Measurements from ENCODE around the gene IGF2BP2.
"Not testable (repeated sequence)": the region's sequence is repeated elsewhere in the genome, so short reads cannot be mapped to it uniquely, and the experiment has no call there.

The IGF2BP2 gene

DNA sequence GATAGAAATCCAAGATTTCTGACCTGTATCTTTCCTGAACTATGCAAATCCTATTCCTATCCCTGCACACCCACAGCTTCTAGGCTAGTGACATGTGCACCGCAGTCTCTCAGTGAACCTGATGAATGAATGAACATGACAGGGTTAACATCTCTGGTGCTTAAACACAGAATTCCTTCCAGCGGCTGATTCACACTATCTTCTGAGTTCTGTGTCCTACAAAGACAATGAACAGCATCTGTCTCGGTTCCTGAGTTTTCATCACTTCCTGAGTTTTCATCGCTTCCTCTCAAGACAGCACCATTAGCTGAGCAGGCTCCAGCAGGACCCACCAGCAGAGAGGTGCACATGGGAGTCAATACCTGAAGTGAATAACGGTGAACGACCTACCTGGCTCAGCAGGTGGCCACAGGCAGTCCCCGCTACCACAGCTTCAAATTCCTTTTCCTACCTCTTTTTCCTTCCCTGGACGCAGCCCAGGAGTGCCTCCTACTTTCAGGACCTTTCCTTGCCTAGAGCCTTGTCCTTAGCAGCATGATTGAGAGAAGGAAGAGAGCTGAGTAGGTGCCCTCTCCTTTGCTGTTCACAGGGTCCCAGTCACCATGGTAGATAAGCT, 113.5 kb downstream of the IGF2BP2 start:
- DNase-seq (ENCODE audit: low read depth in 2 of 2): no peak

DNA sequence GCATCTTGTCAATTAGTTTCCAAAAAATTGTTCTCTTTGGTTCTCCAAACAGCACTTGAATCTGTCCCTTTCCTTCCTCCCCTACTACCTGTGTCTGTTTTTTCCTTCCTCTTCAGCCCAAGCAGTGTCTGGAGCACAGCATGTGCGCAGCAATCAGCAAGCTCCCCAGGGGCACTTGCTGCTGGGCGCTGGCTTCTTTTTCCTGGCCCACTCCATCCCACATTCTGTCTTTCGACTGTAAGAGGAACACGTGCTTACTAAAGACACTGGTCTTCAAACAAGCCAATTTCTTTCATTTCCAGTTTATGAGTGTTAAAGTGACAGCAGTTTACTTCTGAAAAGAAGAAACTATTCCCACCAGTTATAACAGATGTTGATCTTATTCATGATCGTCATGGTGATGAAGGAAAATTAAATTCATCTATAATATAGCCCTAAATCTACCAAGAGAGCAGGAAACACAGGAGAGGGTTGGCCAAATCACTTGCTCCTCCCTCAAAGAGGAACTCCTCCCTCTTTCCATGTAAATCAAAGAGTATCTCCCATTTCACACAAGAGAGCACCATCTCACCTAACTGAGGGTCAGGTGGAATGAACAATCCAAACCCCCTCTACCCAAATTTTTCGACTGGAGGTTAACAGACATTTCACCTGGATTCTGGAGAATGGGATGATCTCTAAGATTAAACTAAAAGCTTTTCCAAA, 115.4 kb downstream of the IGF2BP2 start:
- no peak for DNase-seq (ENCODE audit: low read depth in 2 of 2)

DNA sequence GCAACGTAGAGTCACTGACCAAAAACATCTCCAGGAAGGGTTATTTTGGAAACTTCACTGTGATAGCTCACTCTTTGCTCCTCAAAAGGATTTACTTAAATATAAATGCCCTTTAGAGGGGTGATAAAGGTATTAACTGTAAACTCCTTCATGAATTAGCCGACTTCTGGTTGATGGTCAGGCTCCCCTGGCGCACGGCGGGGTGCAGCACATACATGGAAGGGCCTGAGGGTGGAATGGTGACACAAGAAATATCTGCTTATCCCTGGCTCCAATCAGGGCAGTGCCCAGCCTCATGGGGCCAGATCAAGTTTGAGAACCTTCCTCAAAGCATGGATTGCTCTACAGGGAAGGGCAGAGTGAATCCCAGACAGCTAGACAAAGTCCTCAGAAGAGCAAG, 116.5 kb downstream of the IGF2BP2 start:
- no peak for DNase-seq (ENCODE audit: low read depth in 2 of 2)

DNA sequence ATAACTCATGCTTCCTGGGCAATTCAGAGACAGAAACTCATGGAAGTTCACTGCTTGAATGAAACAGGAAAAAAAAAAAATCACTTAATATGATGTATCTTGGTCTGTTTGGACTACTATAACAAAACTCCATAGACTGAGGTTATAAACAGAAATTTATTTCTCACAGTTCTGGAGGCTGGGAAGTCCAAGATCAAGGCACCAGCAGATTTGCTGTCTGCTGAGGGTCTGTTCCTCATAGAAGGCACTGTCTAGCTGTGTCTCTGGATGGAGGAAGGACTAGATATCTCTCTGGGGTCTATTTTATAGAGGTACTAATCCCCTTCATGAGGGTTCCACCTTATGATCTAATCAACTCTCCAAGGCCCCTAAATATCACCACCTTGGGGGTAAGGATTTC, 119.3 kb downstream of the IGF2BP2 start:
- DNase-seq (ENCODE audit: low read depth in 2 of 2): no peak

DNA sequence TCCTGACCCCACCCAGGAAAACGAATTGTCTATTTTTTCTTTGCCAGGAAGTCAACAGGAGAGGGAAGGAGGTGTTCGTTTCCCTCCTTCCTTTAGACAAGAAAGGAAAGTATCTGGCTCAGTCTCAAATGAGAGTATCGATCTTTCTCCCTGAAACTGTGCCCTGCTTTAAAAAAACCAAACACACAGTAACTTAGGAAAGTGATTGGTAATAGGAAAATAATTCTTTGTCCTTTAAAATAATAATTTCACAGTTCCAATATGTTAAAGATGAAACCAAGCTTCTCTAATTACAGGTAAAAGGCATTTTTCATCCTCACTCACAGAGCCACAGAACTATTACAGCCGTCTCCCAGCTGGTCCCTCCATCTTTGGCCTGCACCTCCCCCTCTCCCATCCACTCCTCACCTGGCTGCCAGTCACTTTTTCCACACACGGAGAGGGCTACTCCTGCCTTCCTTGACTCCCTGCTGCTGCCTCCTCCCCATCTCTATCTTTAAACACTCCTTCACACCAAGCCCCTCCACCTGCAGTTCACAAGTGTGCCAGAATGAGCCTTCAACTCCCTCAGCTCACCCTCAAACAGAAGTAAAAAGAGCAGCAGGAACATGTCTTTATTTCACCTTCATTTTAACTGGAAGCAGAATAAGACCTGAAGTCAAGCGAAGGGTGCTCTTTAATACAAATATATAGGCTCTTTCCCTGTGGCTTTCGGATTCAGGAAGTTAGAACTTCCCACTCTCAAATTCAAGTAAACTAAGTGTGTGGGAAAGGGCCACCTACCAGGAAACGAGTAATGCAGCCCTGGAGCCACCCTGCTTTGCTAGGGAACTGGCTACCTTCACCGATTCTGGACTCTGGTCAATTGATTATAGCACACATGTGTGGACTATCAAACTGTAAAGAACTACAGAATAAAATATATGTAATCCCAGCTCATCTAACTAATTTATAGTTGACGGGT, 122.3 kb downstream of the IGF2BP2 start:
- no peak for DNase-seq (ENCODE audit: low read depth in 2 of 2)

DNA sequence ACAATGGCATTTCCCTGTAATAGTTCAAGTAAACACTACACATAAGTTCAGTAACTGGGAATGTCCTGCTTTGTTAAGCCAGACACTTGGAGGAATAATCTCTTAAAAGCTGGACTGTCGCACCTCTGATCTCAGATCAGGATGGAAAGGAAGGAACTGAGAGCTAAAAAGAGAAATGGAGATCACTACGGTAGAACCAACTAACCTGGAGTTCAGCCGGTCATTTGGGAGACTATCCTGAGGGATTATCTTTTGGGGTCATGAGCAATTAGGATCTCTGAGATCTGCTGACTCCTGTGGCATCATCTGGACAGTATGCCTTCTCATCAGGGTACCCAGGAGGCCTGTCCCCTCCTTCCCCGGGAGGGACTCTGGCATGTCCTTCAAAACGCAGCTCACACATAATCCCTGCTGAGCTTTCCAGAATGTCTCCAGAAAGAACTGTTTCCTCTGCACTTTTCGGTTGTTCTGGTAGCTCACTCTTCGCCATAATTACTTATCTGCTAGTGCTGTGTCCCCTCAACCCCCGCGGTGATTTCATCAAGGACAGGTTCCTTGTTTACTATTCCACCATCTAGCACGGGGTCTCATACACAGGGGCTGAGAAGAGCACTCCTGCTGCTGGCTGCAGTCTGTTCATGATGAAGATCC, 123.1 kb downstream of the IGF2BP2 start:
- DNase-seq (ENCODE audit: low read depth in 2 of 2): no peak

DNA sequence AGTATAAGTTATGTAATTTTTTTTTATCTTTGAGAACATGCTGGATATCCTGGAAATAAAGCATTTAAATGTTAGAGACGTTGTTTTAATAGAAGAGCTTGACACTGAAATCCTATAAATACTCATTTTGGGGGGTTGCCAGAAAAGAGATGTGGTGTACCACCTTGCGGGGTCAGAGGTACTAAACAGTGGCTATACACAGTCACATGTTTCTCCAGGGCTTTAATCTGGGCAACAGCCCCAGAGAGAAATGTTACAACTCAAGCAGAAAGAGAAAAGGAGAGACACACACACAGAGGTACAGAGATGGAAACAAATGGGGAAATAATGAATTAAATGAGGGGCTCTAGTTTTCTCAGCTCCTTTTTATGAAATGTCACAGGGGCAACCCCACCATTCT, 124.9 kb downstream of the IGF2BP2 start:
- DNase-seq (ENCODE audit: low read depth in 2 of 2): no peak

DNA sequence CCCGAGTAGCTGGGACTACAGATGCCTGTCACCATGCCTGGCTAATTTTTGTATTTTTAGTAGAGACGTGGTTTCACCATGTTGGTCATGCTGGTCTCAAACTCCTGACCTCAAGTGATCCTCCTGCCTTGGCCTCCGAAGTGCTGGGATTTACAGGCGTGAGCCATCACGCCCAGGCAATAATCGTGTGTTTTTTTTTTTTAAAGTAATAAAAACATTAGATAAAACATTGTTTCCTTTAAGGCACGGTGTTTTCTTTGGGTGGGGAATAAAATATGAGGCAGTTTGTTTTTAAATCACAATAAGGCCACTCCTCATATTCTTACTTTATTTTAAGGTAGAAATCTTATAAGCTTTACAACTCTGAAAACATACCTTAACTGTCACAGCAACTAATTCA, 127.6 kb downstream of the IGF2BP2 start:
- DNase-seq (ENCODE audit: low read depth in 2 of 2): not testable (repeated sequence)

DNA sequence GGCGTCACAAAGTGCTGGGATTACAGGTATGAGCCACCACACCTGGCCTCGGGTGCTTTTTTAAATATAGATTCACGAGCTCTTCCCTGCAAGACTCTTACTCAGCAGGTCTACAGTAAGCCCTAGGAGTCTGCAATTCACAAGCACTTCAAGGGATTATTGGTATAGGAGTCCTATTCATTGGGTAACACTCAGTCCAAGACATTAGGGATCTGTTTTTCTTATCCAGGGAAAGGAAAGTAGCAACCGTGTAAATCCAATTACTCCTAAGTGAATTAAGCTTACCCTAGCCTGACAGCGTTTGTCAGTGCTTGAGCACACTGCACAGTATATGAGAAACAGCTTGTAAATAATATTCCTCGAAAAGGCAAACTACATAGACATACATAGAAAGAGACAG, 128.8 kb downstream of the IGF2BP2 start:
- DNase-seq (ENCODE audit: low read depth in 2 of 2): no peak

DNA sequence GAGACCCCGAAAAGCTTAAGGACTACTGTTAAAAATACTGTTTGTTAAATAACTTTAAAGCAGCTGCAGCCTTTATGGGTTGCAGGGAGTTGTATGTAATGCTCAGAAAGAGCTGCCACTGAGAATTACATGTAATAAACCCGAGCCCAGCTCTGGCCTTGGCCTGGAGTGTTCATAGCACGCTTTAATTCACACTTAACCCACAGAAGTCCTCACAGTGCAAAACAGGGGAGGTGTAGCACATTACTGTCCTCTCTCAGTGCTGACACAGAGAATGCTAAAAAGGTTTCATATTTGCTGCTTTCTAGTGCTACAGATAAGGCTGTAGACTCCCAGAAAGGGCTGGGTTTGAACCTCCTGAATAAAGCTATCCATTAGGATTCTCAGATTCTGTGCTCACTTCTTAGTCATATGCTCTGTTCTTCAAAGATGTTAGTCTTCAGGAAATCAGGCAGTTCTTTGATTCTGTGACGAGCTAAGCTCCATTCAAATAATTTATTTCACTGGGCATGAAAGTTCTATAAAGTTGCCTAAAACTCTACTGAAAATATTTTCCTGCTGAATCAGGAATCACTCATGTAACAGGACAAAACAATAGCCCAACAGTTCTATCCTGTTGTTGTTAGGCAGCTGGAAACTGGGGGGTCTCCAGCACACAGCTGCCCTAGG, 130.7 kb downstream of the IGF2BP2 start:
- no peak for DNase-seq (ENCODE audit: low read depth in 2 of 2)

DNA sequence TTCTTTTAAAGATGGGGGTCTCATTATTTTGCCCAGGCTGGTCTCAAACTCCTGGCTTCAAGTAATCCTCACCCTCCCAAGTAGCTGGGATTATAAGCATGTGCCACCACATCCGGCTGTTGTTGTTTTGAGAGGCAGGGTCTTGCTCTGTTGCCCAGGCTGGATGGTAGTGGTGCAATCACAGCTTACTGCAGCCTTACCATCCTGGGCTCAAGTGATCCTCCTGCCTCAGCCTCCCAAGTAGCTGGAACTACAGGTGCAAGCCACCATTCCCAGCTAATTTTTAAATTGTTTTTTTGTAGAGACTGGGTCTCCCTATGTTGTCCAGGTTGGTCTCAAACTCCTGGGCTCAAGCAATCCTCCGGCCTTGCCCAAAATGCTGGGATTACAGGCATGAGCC, 133.2 kb downstream of the IGF2BP2 start:
- no peak for DNase-seq (ENCODE audit: low read depth in 2 of 2)

DNA sequence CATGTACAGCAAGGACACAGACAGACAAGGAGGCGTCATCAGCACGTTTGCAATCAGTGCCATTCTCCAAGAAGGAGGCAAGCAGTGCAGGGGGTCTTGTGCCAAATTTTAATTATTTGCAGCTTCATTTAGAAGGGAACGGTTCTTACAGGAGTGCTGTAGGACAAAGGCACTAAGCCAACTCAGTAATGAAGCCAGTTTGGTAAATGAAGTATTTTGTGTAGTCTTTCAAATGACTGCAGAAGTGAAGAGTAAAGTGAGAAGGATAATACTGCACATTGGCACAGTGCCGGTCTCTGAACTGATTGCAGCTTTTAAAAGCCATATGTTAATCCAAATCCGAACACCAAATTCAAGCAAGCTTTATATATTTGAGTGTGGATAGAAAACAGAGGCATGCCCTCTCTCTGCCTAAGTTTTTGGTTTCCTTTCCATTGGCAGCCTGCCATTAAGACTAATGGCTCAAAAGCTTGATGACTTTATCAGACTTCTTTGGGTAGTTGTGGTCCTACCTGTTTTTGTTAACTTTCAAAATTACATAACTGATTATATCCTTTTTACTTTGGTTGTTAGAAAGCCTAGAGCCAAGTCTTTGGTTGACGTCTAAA, 137.5 kb downstream of the IGF2BP2 start:
- DNase-seq (ENCODE audit: low read depth in 2 of 2): no peak

DNA sequence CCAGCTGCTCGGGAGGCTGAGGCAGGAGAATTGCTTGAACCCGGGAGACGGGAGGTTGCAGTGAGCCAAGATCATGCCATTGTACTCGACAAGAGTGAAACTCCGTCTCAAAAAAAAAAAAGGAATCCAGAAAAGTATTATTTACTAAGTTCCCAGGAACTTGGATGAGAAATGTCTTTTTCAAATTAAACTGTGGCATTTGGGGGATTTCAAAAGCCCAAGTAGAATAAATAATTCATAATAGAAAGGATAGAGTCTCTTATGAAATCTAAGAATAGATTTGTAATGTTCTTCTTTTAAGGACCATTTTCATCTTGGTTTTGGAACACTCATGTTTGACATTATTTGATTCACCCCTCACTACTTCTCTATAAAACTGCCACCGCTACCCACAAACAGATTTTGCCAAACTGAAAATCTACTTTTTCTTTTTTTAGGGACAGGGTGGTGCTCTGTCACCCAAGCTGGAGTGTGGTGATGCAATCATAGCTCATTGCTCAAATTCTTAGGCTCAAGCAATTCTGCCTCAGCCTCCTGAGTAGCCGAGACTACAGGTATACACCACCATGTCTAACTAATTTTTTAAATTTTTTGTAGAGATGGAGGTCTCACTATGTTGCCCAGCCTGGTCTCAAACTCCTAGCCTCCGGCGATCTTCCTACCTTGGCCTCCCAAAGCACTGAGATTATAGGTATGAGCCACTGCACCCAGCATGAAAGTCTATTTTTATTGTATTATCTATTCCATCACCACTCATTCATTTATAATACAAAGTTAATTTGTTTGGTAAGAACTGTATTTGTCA, 139.4 kb downstream of the IGF2BP2 start:
- DNase-seq (ENCODE audit: low read depth in 2 of 2): no peak

DNA sequence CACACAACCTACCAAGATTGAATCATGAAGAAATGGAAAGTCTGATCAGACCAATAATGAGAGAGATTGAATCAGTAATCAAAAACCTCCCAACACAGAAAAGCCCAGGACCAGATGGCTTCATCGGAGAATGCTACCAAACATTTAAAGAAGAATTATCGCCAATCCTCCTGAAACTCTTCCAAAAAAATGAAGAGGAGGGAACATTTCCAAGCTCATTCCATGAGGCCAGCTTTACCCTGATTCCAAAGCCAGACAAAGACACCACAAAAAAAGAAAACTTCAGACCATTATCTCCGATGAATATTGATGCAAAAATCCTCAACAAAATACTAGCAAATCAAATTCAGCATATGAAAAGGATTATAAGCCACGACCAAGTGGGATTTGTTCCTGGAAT, 144.6 kb downstream of the IGF2BP2 start:
- DNase-seq (ENCODE audit: low read depth in 2 of 2): no peak

DNA sequence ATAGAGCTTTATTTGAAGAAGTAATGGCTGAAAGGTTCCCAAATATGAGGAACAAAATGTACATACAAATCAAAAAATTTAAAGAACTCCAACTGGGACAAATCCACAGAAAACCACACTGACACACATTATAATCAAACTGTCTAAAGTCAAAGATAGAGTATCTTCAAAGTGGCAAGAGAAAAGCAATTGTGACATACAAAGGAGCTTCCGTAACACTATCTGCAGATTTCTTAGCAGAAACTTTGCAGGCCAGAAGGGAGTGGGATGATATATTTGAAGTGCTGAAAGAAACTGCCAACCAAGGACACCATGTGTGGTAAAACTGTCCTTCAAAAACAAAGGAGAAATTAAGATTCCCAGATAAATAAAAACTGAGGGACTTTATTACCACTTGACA, 146.8 kb downstream of the IGF2BP2 start:
- no peak for DNase-seq (ENCODE audit: low read depth in 2 of 2)

DNA sequence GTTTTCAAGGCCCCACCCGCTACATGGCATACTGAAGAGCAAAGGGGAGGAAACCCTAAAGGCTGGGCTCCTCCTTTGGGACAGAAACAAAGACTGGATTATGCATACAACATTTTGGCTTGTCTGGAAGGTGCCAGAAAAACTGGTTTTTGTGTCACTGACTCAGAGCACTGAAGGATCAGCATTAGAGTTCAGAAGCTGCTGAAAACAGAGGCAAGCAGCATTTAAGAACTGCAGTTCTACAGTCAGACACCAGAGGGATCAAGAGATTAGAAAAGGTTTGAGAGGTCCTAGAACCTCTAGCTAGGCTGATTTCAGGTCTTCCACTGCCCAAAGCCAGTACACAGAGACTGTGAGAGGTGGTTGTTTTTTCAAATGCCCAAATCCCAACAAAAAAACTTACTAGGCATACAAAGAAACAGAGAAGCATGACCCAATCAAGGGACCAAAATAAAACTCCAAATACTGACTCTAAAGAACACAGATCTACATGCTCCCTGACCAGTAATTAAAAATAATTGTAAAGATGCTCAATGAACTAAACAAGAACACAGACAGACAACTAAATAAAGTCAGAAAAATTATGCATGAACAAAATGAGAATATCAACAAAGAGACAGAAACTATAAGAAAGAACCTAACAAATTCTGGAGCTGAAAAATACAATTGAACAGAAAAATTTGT, 147.6 kb downstream of the IGF2BP2 start:
- DNase-seq (ENCODE audit: low read depth in 2 of 2): no peak

DNA sequence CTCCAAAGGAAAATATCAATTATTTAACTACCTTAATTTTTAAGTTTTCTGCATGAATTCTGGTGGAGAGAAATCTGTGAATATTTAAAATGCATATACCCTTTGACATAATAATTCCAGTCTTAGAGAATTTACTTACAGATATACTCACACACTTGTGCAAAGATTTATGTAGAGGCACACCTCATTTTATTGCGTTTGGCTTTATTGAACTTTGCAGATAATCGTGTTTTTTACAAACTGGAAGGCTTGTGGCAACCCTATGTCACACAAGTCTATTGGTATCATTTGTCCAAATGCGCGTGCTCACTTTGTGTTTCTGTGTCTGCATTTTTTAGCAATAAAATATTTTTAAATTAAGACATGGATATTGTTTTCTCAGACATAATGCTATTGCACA, 157.3 kb downstream of the IGF2BP2 start:
- no peak for DNase-seq (ENCODE audit: low read depth in 2 of 2)

DNA sequence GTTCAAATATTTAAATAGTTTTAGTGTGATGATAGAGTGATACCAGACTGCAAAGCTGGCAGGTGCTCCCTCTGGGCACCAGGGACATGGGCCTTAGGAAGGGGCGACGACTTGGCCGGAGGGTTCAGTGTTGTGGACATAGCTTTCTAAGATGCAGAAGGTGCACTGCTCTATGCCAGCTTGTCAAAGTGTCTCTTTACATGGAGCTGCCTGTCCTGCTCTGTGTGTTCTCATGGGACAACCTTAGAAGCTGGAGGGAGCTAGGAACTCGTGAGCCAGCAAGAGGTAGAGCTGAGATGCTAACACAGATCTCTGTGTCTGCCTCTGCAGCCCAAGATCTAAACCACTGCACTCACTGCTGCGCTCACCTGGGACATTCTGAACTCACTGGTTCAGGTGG, 160.9 kb downstream of the IGF2BP2 start:
- no peak for DNase-seq (ENCODE audit: low read depth in 2 of 2)

DNA sequence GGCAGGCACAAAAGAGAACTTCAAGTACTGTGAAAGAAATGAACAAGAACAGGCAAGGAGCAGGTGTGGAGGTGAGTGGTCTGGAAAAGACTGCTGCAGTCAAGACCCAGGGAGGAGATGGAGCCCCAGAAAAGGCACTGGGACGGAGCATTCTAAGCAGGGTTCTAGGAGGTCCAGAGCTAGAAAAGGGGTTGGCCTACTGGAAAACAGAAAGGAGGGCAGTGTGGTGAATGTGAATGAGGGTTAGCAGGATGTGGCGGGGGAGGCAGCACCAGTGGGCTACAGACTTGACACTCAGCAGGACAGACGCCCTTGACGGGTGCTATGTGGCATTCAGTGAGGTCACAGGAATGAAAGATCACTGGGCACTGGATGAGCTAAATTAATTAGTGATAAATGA, 163.1 kb downstream of the IGF2BP2 start:
- no peak for DNase-seq (ENCODE audit: low read depth in 2 of 2)

DNA sequence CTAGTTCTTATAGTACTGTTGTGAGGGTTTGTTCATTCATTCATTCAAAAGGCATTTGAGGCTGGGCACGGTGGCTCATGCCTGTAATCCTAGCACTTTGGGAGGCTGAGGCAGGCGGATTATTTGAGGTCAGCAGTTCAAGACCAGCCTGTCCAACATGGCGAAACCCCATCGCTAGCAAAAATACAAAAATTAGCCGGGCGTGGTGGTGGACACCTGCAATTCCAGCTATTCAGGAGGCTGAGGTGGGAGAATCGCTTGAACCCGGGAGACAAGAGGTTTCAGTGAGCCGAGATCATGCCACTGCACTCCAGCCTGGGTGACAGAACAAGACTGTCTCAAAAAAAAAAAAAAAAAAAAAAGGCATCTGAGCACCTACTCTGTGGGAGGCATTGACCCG, 163.5 kb downstream of the IGF2BP2 start:
- not testable (repeated sequence) for DNase-seq (ENCODE audit: low read depth in 2 of 2)
